ENCODE results near the gene AK3.
"Not testable (repeated sequence)": the region's sequence is repeated elsewhere in the genome, so short reads cannot be mapped to it uniquely, and the experiment has no call there.

The AK3 gene

DNA sequence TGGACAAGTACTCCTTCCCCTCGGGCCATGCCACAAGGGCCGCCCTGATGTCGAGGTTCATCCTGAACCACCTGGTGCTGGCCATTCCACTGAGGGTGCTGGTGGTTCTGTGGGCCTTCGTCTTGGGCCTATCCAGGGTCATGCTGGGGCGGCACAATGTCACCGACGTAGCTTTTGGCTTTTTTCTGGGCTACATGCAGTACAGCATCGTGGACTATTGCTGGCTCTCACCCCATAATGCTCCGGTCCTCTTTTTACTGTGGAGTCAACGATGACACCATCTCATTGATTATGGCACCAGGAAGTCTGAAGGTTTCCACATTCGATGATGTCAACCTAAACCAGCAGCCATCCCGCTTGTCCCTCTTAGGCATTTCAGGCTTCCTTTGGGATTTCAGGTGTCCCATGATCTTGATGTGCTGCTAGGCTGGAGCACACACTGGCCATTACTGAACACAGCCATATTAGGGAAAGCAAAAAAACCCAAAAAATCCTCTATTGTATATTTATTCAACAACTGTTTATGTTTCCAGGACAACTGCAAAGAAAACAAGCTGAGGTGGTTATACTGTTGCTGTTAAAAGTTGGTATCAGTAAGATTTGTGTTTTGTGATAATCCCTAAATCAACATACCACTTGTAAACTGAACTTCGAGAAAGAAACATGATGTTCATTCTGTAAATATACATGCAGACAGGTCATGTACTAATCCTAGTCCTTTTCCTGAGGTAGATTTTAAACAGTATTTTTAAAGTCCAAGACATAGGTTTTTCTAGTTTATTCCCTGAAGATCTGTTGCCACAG lies 77.8 kb downstream of the AK3 start:
- no peak for FAIRE-seq

DNA sequence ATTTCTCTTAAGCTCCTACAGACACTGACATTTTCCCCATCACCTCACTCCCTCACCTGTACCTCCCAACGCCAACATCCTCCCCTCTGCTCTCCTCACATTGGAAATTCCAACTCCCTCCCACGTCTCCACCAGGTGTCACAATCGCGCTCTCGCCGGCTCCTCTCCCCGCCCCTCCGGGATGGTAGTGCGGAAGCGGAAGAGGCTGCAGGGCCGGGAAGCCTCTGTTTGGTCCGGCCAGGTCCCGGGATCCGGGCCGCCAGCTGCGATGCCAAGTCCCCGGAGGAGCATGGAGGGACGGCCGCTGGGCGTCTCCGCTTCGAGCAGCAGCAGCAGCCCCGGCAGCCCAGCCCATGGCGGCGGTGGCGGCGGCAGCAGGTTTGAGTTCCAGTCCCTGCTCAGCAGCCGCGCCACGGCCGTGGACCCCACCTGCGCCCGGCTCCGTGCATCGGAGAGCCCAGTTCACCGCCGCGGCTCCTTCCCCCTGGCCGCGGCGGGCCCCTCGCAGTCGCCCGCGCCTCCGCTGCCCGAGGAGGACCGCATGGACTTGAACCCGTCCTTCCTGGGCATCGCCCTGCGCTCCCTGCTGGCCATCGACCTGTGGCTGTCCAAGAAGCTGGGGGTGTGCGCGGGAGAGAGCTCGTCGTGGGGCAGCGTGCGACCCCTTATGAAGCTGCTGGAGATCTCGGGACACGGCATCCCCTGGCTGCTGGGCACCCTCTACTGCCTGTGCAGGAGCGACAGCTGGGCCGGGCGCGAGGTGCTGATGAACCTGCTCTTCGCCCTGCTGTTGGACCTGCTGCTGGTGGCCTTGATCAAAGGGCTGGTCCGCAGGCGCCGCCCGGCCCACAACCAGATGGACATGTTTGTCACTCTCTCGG lies 78.7 kb downstream of the AK3 start, which contains the start of gene PLPP6:
PLPP6 (plus strand) TSS at position 187 of the 881 bp plus-strand sequence; CDS start at position 269, 82 bp downstream.
- FAIRE-seq: no peak

GRCh38 chr9:4661611-4662010 lies 79.4 kb downstream of the AK3 start:
- no peak for FAIRE-seq

GRCh38 chr9:4661165-4661564 lies 79.8 kb downstream of the AK3 start:
- no peak for FAIRE-seq

DNA sequence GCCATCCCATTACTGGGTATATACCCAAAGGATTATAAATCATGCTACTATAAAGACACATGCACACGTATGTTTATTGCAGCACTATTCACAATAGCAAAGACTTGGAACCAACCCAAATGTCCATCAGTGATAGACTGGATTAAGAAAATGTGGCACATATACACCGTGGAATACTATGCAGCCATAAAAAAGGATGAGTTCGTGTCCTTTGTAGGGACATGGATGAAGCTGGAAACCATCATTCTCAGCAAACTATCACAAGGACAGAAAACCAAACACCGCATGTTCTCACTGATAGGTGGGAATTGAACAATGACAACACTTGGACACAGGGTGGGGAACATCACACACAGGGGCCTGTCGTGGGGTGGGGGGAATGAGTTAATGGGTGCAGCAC lies 80.3 kb downstream of the AK3 start:
- not testable (repeated sequence) for FAIRE-seq
